Activated T-helper 1 cell treated with anti-CD3 and anti-CD28 coated beads, Interleukin-12 subunit alpha, Interleukin-12 subunit beta, Interleukin-2, Interleukin-4 antibody, amounts not matched to agents 30 ng/mL and 10 ng/mL and 1 ng/mL, durations not matched to agents 14 hours and 24 hours and 36 hours (primary cell): Measurements from ENCODE around the gene SWSAP1. TPM values are rescaled to one million over a fixed set of nuclear protein-coding genes. Genes with fewer than 3 reads are reported as not detected.
A peak's percentile ranks its signal among the peaks of the same experiment; 100 is the strongest.

Source experiments
- DNase-seq: peaks from one replicate; pipeline ENCODE4 v3.0.0; 2021; ENCODE audit warnings: low spot score
- H3K27ac Mint-ChIP-seq: one replicate; pipeline ENCODE4 v1.8.0; 2021; ENCODE audit warnings: mild to moderate bottlenecking, mixed read lengths
- H3K27me3 Mint-ChIP-seq: one replicate; pipeline ENCODE4 v1.8.0; 2022; ENCODE audit warnings: mild to moderate bottlenecking, moderate library complexity, mixed read lengths; ENCODE audit not compliant: insufficient read depth
- H3K36me3 Mint-ChIP-seq: one replicate; pipeline ENCODE4 v1.8.0; 2021; ENCODE audit warnings: low read depth, mixed read lengths
- H3K4me1 Mint-ChIP-seq: one replicate; pipeline ENCODE4 v1.8.0; 2021; ENCODE audit warnings: low read depth, mixed read lengths
- H3K4me3 Mint-ChIP-seq: one replicate; pipeline ENCODE4 v1.8.0; 2021; ENCODE audit warnings: mild to moderate bottlenecking, moderate library complexity, mixed read lengths
- H3K9me3 Mint-ChIP-seq: one replicate; pipeline ENCODE4 v1.8.0; 2021; ENCODE audit warnings: mixed read lengths
- intact Hi-C: fragments of 100-400 bp; cut with micrococcal nuclease; formaldehyde crosslinking; loops from one replicate; pipeline ENCODE4 v1.15.1; 2024
- total RNA-seq: library from RNA; stranded (reverse); gene quantifications from 2 replicates; pipeline ENCODE4 v1.2.3, GENCODE V29; 2022

Gene SWSAP1
- total RNA-seq, 1 donor from 2014 or later, result 3.2 TPM

DNA sequence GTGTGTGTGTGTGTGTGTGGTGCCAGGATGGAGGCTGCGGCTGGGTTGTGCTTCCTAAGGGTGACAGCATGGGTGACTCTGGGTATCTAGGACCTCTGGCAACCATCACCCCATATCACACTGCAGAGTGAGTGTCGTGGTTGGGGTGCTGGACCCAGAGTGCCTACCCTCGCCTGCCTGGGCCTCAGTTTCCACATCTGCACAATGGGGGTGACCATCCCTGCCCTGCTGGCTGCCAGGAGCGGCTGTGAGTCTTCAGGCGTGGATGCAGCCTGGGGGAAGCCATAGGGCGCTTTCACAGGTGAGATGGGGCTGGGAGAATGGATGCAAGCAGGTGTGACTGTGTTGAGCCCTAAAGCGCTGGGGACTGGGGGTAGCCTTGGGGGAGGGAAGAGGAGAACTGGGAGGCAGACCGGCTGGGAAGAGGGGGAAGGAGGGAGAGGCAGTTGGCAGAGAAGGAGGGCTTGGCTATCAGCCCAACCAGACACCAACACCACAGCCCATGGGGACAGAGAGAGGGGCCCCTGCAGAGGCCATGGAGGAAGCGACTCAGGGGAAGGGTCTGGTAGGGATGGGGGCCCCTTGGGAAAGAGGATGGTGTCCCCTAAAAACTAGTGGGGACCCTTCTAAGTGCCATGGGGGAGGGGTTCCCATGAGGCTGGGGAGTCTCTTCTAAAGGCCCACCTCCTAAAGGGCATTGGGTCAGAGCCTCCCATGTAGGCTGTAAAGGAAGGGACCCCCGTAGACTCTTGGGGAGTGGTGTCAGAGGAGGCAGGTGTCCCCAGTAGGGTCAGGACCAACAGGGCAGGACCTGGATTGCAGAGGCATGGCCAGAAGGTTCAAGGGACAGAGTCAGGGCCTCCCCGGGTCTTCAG, 17.6 kb upstream of the SWSAP1 start:
- Mint-ChIP-seq H3K27me3 (peaks cover 15% of the 10 kb centered on the region), H3K4me1 (peaks cover 11% of the 10 kb centered on the region), H3K9me3 (no peaks in the 10 kb centered on the region), H3K27ac (no peak overlapping the region), H3K36me3 (no peaks in the 10 kb centered on the region), H3K4me3 (no peak overlapping the region)
- no peak for DNase-seq
- intact Hi-C loops, result no loop called here

DNA sequence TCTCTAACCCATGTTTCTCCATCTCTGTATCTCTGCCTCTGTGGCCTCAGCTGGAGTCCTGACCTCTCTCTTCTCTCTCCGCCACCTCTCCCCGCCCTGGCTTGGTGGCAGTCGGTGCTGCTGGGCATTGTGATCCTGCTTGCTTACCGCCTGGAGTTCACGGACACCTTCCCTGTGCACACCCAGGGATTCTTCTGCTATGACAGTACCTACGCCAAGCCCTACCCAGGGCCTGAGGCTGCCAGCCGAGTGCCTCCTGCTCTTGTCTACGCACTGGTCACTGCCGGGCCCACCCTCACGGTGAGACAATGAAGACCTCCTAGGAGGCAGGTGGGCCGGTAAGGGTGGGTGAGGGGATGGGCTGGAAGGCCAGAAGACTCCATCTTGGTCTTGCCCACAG, 15.0 kb upstream of the SWSAP1 start:
- H3K9me3 Mint-ChIP-seq, result no peaks in the 10 kb centered on the region
- intact Hi-C loops, result no loop called here

DNA sequence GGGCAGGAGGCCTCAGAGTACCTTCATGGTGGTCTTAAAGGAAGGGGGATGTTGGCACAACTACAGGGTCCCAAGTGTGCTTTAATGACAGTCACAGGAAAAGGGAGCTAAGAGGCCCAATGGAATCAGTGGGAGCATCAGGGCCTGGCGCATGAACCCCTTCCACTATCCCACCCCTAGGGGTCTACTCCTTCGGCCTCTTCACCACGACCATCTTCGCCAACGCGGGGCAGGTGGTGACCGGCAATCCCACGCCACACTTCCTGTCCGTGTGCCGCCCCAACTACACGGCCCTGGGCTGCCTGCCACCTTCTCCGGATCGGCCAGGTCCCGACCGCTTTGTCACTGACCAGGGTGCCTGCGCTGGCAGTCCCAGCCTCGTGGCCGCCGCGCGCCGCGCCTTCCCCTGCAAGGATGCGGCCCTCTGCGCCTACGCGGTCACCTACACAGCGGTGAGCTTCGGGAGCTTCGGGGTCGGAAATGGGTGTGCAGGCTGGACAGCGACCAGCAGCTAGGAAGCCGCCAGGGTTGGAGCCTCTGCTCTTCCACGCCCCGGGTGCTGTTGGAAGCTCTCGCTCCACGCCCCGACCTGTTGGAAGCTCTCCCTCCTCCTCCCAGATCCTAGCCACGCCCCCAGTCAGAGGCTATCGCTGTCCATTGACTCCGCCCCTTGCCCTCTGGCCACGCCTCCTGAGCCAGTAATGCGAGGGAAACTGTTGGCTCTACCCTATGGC, 13.3 kb upstream of the SWSAP1 start:
- no peaks in the 10 kb centered on the region for H3K9me3 Mint-ChIP-seq
- intact Hi-C loops, result no loop called here
- no peak for DNase-seq
- H3K27me3 Mint-ChIP-seq, result peaks cover 11% of the 10 kb centered on the region
- H3K4me1 Mint-ChIP-seq, result peaks cover 4% of the 10 kb centered on the region
- H3K4me3 Mint-ChIP-seq, result no peak overlapping the region
- H3K36me3 Mint-ChIP-seq, result no peaks in the 10 kb centered on the region
- H3K27ac Mint-ChIP-seq, result no peak overlapping the region

More for the DNA sequence above, 15.0 kb upstream of the SWSAP1 start:
- peaks cover 15% of the 10 kb centered on the region for H3K27me3 Mint-ChIP-seq
- H3K27ac Mint-ChIP-seq, result no peak overlapping the region
- no peak for DNase-seq
- H3K4me1 Mint-ChIP-seq, result peaks cover 11% of the 10 kb centered on the region
- H3K36me3 Mint-ChIP-seq, result no peaks in the 10 kb centered on the region
- no peak overlapping the region for H3K4me3 Mint-ChIP-seq

DNA sequence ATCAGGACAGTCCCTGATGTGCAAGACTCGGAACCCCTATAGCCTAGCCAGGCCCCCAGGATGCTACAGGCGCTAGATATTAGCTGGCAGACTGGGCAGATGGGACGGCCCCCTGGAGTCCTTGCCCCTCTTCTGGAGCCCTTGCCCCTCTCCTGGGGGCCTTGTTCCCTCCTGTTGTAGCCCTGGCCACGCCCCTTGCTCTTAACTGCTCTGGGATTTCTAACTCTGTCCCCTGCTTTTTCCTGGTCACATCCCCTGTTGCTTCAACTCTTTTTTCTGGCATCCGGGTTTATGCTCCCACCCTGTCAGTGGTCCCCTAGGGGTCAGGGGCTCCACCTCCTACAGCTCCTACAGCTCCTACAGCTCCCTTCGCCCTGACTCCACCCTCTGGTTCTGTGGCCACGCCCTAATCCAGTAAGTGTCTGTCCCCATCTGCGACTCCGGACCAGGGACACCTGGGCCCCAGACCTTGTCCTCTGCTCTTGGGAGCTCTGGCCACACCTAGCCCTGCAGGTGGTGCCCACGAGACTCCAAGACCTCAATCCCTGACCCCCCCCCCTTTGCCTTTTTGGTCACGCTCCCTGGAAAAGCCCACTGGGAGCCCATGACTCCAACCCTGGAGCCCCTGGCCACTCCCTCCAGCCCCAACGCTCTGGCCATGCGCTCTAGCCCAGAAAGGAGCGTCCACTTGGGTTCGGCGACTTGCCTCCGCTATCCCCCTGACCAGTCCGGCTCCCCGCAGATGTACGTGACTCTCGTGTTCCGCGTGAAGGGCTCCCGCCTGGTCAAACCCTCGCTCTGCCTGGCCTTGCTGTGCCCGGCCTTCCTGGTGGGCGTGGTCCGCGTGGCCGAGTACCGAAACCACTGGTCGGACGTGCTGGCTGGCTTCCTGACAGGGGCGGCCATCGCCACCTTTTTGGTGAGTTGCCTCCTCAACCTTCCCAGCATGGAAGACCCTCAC, 12.4 kb upstream of the SWSAP1 start:
- H3K4me3 Mint-ChIP-seq, result no peak overlapping the region
- intact Hi-C loops, result no loop called here
- H3K36me3 Mint-ChIP-seq, result no peaks in the 10 kb centered on the region
- H3K27ac Mint-ChIP-seq, result no peak overlapping the region
- DNase-seq, result no peak
- H3K4me1 Mint-ChIP-seq, result no peaks in the 10 kb centered on the region
- H3K27me3 Mint-ChIP-seq, result peaks cover 6% of the 10 kb centered on the region
- no peaks in the 10 kb centered on the region for H3K9me3 Mint-ChIP-seq

DNA sequence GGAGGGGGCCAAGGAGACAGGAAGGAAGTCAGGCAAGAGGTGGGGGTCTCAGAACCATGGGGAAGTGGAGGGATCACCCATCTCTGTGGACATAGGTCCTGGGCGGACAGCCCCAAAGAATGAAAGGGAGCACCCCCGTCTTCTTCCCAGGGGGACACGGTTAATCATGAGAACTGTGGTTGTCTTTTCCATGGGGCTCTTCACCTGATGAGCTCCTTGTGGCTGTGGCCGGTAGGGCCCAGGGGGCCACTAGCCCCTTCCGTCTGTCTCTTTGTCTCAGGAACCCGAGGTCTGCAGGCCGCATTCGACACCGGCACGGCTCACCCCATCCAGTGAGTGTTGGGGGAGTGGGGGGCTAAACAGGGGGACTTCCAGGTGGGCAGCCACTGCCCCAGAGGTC, 10.6 kb upstream of the SWSAP1 start:
- no peak for DNase-seq
- Mint-ChIP-seq H3K4me3 (no peak overlapping the region), H3K27ac (no peak overlapping the region), H3K36me3 (peaks cover 3% of the 10 kb centered on the region), H3K27me3 (no peaks in the 10 kb centered on the region), H3K4me1 (no peaks in the 10 kb centered on the region), H3K9me3 (no peaks in the 10 kb centered on the region)
- intact Hi-C loops, result no loop called here

DNA sequence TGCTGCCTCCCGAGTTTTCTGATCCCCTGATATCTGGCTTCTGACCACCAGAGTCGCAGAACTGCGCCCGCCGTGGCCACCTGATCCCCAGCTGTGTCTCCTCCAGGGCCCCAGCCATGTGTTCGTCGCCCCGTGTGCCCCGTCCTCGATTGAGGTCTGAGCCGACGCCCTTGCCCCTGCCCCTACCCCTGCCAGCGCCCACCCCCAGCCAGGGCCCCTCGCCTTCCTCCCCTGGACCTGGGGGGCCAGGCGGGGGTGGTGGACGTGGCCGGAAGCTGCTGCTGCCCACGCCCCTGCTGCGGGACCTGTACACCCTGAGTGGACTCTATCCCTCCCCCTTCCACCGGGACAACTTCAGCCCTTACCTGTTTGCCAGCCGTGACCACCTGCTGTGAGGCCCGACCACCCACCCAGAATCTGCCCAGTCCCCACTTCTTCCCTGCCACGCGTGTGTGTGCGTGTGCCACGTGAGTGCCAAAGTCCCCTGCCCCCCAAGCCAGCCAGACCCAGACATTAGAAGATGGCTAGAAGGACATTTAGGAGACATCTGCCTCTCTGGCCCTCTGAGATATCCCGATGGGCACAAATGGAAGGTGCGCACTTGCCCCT, 10.1 kb upstream of the SWSAP1 start:
- Mint-ChIP-seq H3K9me3 (no peaks in the 10 kb centered on the region), H3K36me3 (peaks cover 7% of the 10 kb centered on the region), H3K4me1 (no peaks in the 10 kb centered on the region), H3K27ac (no peak overlapping the region), H3K4me3 (no peak overlapping the region), H3K27me3 (no peaks in the 10 kb centered on the region)
- no peak for DNase-seq
- intact Hi-C loops, result no loop called here

DNA sequence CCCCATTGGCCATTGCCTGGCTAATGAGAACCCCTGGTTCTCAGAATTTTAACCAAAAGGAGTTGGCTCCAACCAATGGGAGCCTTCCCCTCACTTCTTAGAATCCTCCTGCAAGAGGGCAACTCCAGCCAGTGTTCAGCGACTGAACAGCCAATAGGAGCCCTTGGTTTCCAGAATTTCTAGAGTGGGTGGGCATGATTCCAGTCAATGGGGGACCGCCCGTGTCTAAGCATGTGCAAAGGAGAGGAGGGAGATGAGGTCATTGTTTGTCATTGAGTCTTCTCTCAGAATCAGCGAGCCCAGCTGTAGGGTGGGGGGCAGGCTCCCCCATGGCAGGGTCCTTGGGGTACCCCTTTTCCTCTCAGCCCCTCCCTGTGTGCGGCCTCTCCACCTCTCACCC, 9.5 kb upstream of the SWSAP1 start:
- Mint-ChIP-seq H3K4me1 (no peaks in the 10 kb centered on the region), H3K4me3 (no peak overlapping the region), H3K27ac (no peak overlapping the region), H3K36me3 (peaks cover 7% of the 10 kb centered on the region), H3K9me3 (no peaks in the 10 kb centered on the region), H3K27me3 (no peaks in the 10 kb centered on the region)
- no peak for DNase-seq
- intact Hi-C loops, result no loop called here

DNA sequence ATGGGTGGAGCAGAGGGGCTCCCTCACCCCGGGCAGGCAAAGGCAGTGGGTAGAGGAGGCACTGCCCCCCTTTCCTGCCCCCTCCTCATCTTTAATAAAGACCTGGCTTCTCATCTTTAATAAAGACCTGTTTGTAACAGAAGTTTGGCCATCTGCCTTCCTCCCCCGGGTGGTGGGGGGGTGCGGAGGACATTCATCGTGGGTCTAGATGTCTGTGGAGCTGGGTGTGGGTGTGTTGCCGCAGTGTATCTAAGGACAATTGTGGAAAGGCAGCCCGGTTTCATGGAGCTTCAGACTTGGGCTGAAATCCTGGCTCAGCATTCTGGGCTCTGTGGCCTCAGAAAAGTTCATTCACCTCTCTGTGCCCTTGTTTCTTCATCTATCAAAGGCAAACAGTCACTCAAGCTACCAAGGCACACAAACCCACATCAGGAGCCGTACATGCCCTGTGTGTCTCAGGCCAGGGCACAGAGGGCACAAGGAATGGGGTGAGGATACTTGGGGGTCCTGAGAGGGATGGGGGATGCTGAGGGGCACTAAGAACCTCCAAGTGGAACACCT, 8.8 kb upstream of the SWSAP1 start:
- H3K4me3 Mint-ChIP-seq, result no peak overlapping the region
- H3K27ac Mint-ChIP-seq, result no peak overlapping the region
- no peak for DNase-seq
- intact Hi-C loops, result no loop called here
- no peaks in the 10 kb centered on the region for H3K4me1 Mint-ChIP-seq
- no peaks in the 10 kb centered on the region for H3K9me3 Mint-ChIP-seq
- no peaks in the 10 kb centered on the region for H3K27me3 Mint-ChIP-seq
- peaks cover 7% of the 10 kb centered on the region for H3K36me3 Mint-ChIP-seq

DNA sequence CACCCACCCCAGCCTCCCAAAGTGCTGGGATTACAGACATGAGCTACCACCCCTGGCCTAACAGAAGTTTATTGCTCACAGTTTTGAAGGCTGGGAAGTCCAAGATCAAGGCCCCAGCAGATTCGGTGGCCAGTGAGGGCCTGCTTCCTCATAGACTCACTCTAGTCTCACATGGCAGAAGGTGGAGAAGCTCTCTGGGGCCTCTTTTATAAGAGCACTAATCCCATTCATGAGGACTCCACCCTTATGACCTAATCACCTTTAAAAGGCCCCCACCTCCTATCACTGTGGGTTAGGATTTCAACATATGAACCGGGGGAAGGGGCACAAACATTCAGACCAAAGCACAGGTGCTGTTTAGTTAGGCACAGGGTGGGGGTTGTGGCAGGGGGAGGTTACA, 6.9 kb upstream of the SWSAP1 start:
- Mint-ChIP-seq H3K4me3 (no peak overlapping the region), H3K36me3 (peaks cover 7% of the 10 kb centered on the region), H3K9me3 (no peaks in the 10 kb centered on the region), H3K27ac (no peak overlapping the region), H3K27me3 (no peaks in the 10 kb centered on the region), H3K4me1 (no peaks in the 10 kb centered on the region)
- no peak for DNase-seq
- intact Hi-C loops, result no loop called here

DNA sequence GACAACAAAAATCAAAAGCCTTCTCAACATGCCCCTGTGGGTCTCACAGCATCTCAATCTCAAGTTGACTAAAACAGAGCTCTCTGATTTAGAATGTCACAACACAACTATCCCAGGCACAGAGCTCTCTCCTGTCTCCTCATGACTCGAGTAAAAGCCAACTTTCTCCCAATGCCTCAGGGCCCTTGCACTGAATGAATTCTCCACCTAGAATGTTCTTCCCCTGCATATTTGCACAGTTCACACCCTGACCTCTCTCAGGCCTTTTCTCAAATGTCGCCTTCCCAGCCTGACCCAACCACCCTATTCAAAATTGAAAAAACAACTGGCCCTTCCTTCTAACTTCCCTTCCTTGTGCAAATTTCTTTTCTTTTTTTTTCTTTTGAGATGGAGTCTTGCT, 3.7 kb upstream of the SWSAP1 start:
- no peak for DNase-seq
- Mint-ChIP-seq H3K4me3 (no peak overlapping the region), H3K4me1 (peaks cover 8% of the 10 kb centered on the region), H3K9me3 (no peaks in the 10 kb centered on the region), H3K27me3 (no peaks in the 10 kb centered on the region), H3K27ac (no peak overlapping the region), H3K36me3 (peaks cover 9% of the 10 kb centered on the region)
- intact Hi-C loops, result no loop called here

DNA sequence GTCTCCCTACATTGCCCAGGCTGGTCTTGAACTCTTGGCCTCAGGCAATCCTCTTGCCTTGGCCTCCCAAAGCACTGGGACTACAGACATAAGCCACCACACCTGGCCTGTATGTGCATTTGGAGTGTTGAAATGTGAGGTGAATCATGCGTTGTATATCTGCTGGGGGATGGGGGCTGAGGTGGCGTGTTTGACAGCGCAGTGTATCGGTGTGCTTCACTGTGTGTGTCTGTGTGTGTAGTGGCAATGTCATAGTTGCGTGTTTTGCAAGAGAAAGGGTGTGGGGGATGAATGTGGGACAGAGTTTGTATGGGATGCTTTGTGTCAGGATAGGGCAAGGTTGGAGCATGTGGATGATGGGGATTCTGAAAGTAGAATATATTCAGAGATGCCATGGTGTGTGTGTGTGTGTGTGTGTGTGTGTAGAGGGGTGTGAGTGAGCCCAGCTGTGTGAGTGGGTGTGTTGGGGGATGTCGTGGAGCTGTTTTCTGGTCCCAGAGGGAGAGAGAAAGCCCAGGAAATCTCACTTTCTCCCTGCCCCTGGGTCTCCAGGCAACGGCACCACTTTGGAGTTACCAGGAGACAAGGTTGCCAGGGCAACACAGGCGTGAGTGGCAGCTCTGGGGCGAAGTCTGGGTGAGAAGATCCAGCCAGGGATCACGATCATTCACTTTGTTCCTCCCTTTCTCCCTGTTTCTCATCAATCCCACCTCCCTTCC, 1.1 kb upstream of the SWSAP1 start:
- Mint-ChIP-seq H3K27ac (no peak overlapping the region), H3K4me3 (peak overlapping the region; percentile 1), H3K9me3 (no peaks in the 10 kb centered on the region), H3K4me1 (peaks cover 24% of the 10 kb centered on the region), H3K36me3 (peaks cover 18% of the 10 kb centered on the region), H3K27me3 (no peaks in the 10 kb centered on the region)
- no peak for DNase-seq
- intact Hi-C loops, result no loop called here
